HCT116 (cell line): Measurements from ENCODE around the gene LDB2. TPM values are rescaled to one million over a fixed set of nuclear protein-coding genes. Genes with fewer than 3 reads are reported as not detected.

Experiments used
- ATAC-seq: fragments of 200-7000 bp; cut with Tn5 transposase; 2 replicates; pipeline ENCODE4 v1.9.1; 2020; ENCODE audit warnings: mild to moderate bottlenecking, moderate library complexity
- BruUV-seq: library from RNA; stranded (reverse); fragments of 400-500 nt; replicated peaks from 2 replicates; lab custom pipeline; 2021; lab: Mats Ljungman, UMichigan
- CTCF ChIA-PET: fragments of 300-600 bp; sonication (Branson Sonifier 250); formaldehyde crosslinking; loops from one replicate; lab custom pipeline; 2021; ENCODE audit warnings: antibody characterized with exemption; lab: Charles Lee
- POLR2A ChIA-PET: fragments of 300-600, 350-600 bp; sonication (Branson Sonifier 250); formaldehyde crosslinking; loops from one replicate; lab custom pipeline; 2021; ENCODE audit warnings: antibody characterized with exemption; lab: Charles Lee
- RAD21 ChIA-PET, 2 experiments: fragments of 300-600 bp; sonication (Branson Sonifier 250); formaldehyde crosslinking; loops; one replicate each; lab custom pipeline; 2023; ENCODE audit warnings: low total read pairs in 2 of 2; ENCODE audit not compliant: uncharacterized antibody in 2 of 2, unreplicated experiment in 2 of 2, low non-redundant PET in 1 of 2; lab: Charles Lee
- DNase-seq: peaks from one replicate; pipeline ENCODE4 v3.0.0-alpha.2; 2010; ENCODE audit warnings: low read depth, low spot score
- H2AFZ ChIP-seq: fragments of 200-600 bp; shearing (Covaris generic), sonication (generic); 2 replicates; pipeline ENCODE4 v1.6.1; 2017; ENCODE audit warnings: low read depth, mixed run types, mixed read lengths, antibody characterized with exemption, low read length; ENCODE audit not compliant: poor library complexity, severe bottlenecking
- H3K27ac ChIP-seq: 2 replicates; pipeline ENCODE4 v1.5.1; 2012; ENCODE audit warnings: low read depth, low read length
- H3K27me3 ChIP-seq: fragments of 200-600 bp; sonication (generic); 2 replicates; pipeline ENCODE4 v1.6.1; 2016; ENCODE audit warnings: mixed run types, low read length, mixed read lengths; ENCODE audit not compliant: insufficient read depth
- H3K36me3 ChIP-seq, 2 experiments: fragments of 200-500 bp in 1 of 2; fragments of 200-600 bp in 1 of 2; sonication (Bioruptor generic) in 1 of 2; sonication (generic) in 1 of 2; 2 replicates each; pipeline versions ENCODE4 v1.5.1 to v1.6.1; 2014 to 2016; ENCODE audit warnings: low read length in 2 of 2, inconsistent platforms in 1 of 2, mixed read lengths in 1 of 2, mixed run types in 1 of 2; ENCODE audit not compliant: insufficient read depth in 2 of 2, control insufficient read depth in 1 of 2
- H3K4me1 ChIP-seq, 2 experiments: fragments of 200-600 bp in 1 of 2; sonication (generic) in 1 of 2; 2 replicates each; pipeline versions ENCODE4 v1.5.1 to v1.6.1; 2012 to 2017; ENCODE audit warnings: low read length in 2 of 2, inconsistent platforms in 1 of 2, mild to moderate bottlenecking in 1 of 2, mixed read lengths in 1 of 2, mixed run types in 1 of 2, moderate library complexity in 1 of 2; ENCODE audit not compliant: insufficient read depth in 2 of 2, control insufficient read depth in 1 of 2
- H3K4me2 ChIP-seq: fragments of 200-600 bp; sonication (generic); 2 replicates; pipeline ENCODE4 v1.6.1; 2017; ENCODE audit warnings: mixed run types, low read length, mixed read lengths
- H3K4me3 ChIP-seq, 2 experiments: fragments of 200-600 bp in 1 of 2; sonication (generic) in 1 of 2; replicated peaks in 1 of 2; 2 replicates each; pipeline ENCODE4 v1.5.1; 2011 to 2016; ENCODE audit warnings: low read length in 2 of 2, control low read depth in 1 of 2, low read depth in 1 of 2, mild to moderate bottlenecking in 1 of 2, mixed read lengths in 1 of 2, mixed run types in 1 of 2
- H3K79me2 ChIP-seq: fragments of 200-600 bp; sonication (generic); 2 replicates; pipeline ENCODE4 v1.6.1; 2017; ENCODE audit warnings: mild to moderate bottlenecking, mixed run types, low read length, moderate library complexity, mixed read lengths; ENCODE audit not compliant: insufficient read depth
- H3K9ac ChIP-seq: fragments of 200-600 bp; sonication (generic); 2 replicates; pipeline ENCODE4 v1.6.1; 2016; ENCODE audit warnings: low read length, mixed read lengths
- H3K9me2 ChIP-seq: fragments of 200-600 bp; sonication (generic), shearing (Covaris generic); 2 replicates; pipeline ENCODE4 v1.6.1; 2017; ENCODE audit warnings: mixed run types, mild to moderate bottlenecking, moderate library complexity; ENCODE audit not compliant: insufficient read depth
- H3K9me3 ChIP-seq, 2 experiments: fragments of 200-500 bp in 1 of 2; fragments of 200-600 bp in 1 of 2; sonication (Bioruptor generic) in 1 of 2; sonication (generic) in 1 of 2; 2 replicates each; pipeline ENCODE4 v1.6.1; 2014 to 2017; ENCODE audit warnings: low read length in 2 of 2, mixed read lengths in 2 of 2, inconsistent platforms in 1 of 2, low read depth in 1 of 2, mild to moderate bottlenecking in 1 of 2, mixed run types in 1 of 2, moderate library complexity in 1 of 2; ENCODE audit not compliant: control insufficient read depth in 1 of 2, insufficient read depth in 1 of 2
- H4K20me1 ChIP-seq: fragments of 200-600 bp; sonication (generic), shearing (Covaris generic); 2 replicates; pipeline ENCODE4 v1.6.1; 2017; ENCODE audit warnings: mixed run types, mild to moderate bottlenecking, moderate library complexity; ENCODE audit not compliant: insufficient read depth
- ATF3 ChIP-seq: IDR thresholded peaks from 2 replicates; pipeline ENCODE4 v1.6.1; 2012
- CBX3 ChIP-seq: IDR thresholded peaks from 2 replicates; pipeline ENCODE4 v1.6.1; 2012; ENCODE audit warnings: low read depth
- CEBPB ChIP-seq: IDR thresholded peaks from 2 replicates; pipeline ENCODE4 v1.6.1; 2012; ENCODE audit warnings: low read depth
- CTCF ChIP-seq, 3 experiments: fragments of 200-600 bp in 1 of 3; sonication (generic) in 1 of 3; IDR thresholded peaks in 2 of 3; conservative IDR thresholded peaks in 1 of 3; 2 replicates each; pipeline ENCODE4 v1.5.1; 2012 to 2017; ENCODE audit warnings: low read depth in 2 of 3, low read length in 2 of 3, antibody characterized with exemption in 1 of 3, borderline replicate concordance in 1 of 3, control low read depth in 1 of 3, mild to moderate bottlenecking in 1 of 3, mixed read lengths in 1 of 3, mixed run types in 1 of 3, moderate library complexity in 1 of 3; ENCODE audit not compliant: insufficient read depth in 1 of 3
- EGR1 ChIP-seq: IDR thresholded peaks from 2 replicates; pipeline ENCODE4 v1.6.1; 2012; ENCODE audit warnings: low read depth
- ELF1 ChIP-seq: IDR thresholded peaks from 2 replicates; pipeline ENCODE4 v1.6.1; 2012; ENCODE audit warnings: low read depth, borderline replicate concordance
- EZH2 ChIP-seq: fragments of 200-600 bp; sonication (generic); IDR thresholded peaks from 2 replicates; pipeline ENCODE4 v1.6.1; 2017; ENCODE audit warnings: antibody characterized with exemption, mixed run types
- EZH2phosphoT487 ChIP-seq: fragments of 200-600 bp; IDR thresholded peaks from 2 replicates; pipeline ENCODE4 v1.6.1; 2018; ENCODE audit warnings: antibody characterized with exemption, borderline replicate concordance
- JUND ChIP-seq: IDR thresholded peaks from 2 replicates; pipeline ENCODE4 v1.6.1; 2012
- POLR2A ChIP-seq: IDR thresholded peaks from 2 replicates; pipeline ENCODE4 v1.7.0; 2011; ENCODE audit warnings: borderline replicate concordance; ENCODE audit not compliant: insufficient read depth, insufficient read length; ENCODE audit errors: extremely low read depth
- POLR2AphosphoS5 ChIP-seq: IDR thresholded peaks from 2 replicates; pipeline ENCODE4 v1.6.1; 2011; ENCODE audit warnings: mild to moderate bottlenecking, low read depth, low read length, moderate library complexity
- RAD21 ChIP-seq: IDR thresholded peaks from 2 replicates; pipeline ENCODE4 v1.6.1; 2012; ENCODE audit warnings: low read depth, mild to moderate bottlenecking
- SIN3A ChIP-seq: IDR thresholded peaks from 2 replicates; pipeline ENCODE4 v1.6.1; 2012; ENCODE audit warnings: low read depth
- SP1 ChIP-seq: IDR thresholded peaks from 2 replicates; pipeline ENCODE4 v1.6.1; 2012; ENCODE audit warnings: low read depth
- SRF ChIP-seq: IDR thresholded peaks from 2 replicates; pipeline ENCODE4 v1.6.1; 2012; ENCODE audit warnings: low read depth
- TCF7L2 ChIP-seq: IDR thresholded peaks from 2 replicates; pipeline ENCODE4 v1.7.0; 2011; ENCODE audit warnings: borderline replicate concordance, inconsistent platforms; ENCODE audit not compliant: insufficient read depth, insufficient read length; ENCODE audit errors: extremely low read depth
- YY1 ChIP-seq: IDR thresholded peaks from 2 replicates; pipeline ENCODE4 v1.6.1; 2011; ENCODE audit warnings: low read length, low read depth, moderate library complexity, mild to moderate bottlenecking; ENCODE audit not compliant: insufficient replicate concordance; ENCODE audit errors: extremely low read depth
- ZBTB33 ChIP-seq: IDR thresholded peaks from 2 replicates; pipeline ENCODE4 v1.6.1; 2011; ENCODE audit warnings: mild to moderate bottlenecking, low read length, moderate library complexity; ENCODE audit not compliant: insufficient replicate concordance; ENCODE audit errors: extremely low read depth
- intact Hi-C: fragments of 100-400 bp; cut with micrococcal nuclease; formaldehyde crosslinking; loops from 2 replicates; pipeline ENCODE4 v1.10.0; 2022
- total RNA-seq: library from RNA; stranded (reverse); gene quantifications from one replicate; pipeline ENCODE4 v1.2.1, GENCODE V29; 2021; ENCODE audit not compliant: unreplicated experiment
- TF ChIP-seq, protein P1 (sequence below): IDR thresholded peaks from 2 replicates; pipeline ENCODE4 v1.6.1; 2012
- TF ChIP-seq, protein P2 (sequence below): IDR thresholded peaks from 2 replicates; pipeline ENCODE4 v1.6.1; 2012; ENCODE audit warnings: low read depth

LDB2 gene
- total RNA-seq, 1 experiment from 2014 or later = 0.12 TPM

DNA sequence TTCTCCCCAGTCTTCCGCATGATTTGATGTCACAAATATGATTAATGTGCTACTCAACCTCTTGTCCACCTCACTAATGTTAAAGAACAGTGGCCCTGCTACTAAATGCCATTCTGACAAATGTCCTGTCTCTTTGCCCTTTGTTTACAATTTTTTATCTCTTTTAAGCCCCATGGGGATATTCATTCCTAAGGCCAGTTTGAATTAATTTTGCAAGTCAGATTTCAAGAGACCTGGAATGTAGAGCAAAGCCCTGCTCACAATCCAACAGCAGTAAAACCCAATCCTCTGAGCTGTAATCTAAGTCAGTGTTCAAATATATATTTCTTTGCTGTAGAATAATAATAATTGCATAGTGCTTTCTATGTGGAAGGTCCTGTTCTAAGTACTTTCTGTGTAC is 81.2 kb downstream of the LDB2 start:
- Histone ChIP-seq H3K4me2 (no peak overlapping the region), H3K27ac (no peak overlapping the region), H2AFZ (no peak overlapping the region), H3K79me2 (no peaks in the 10 kb centered on the region), H3K4me1 (no peaks in the 10 kb centered on the region), H4K20me1 (no peaks in the 10 kb centered on the region), H3K9ac (no peak overlapping the region), H3K36me3 (no peaks in the 10 kb centered on the region), H3K9me2 (no peaks in the 10 kb centered on the region), H3K9me3 (no peaks in the 10 kb centered on the region), H3K4me3 (no peak overlapping the region), H3K27me3 (no peaks in the 10 kb centered on the region)
- ATAC-seq (no peak), DNase-seq (no peak)
- ChIA-PET POLR2A (no interaction called here), RAD21 (no interaction called here), CTCF (no interaction called here)
- no TSS peak for BruUV-seq
- intact Hi-C loops = no loop called here
- TF ChIP-seq ZBTB33 = no peak
- no peak for TF ChIP-seq CBX3
- TF ChIP-seq ELF1 = no peak
- TF ChIP-seq, protein P1, sequence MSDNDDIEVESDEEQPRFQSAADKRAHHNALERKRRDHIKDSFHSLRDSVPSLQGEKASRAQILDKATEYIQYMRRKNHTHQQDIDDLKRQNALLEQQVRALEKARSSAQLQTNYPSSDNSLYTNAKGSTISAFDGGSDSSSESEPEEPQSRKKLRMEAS = no peak
- TF ChIP-seq POLR2A = no peak
- TF ChIP-seq JUND = no peak
- no peak for TF ChIP-seq EGR1
- no peak for TF ChIP-seq CEBPB
- TF ChIP-seq TCF7L2 = no peak
- no peak for TF ChIP-seq POLR2AphosphoS5
- TF ChIP-seq CTCF (IDR thresholded peaks at IDR 0.05 in 2 of 3, conservative IDR thresholded peaks at IDR 0.05 in 1 of 3; ENCODE audit: borderline replicate concordance in 1 of 3, insufficient read depth in 1 of 3, low read depth in 2 of 3, low read length in 2 of 3) = no peak
- TF ChIP-seq, protein P2, sequence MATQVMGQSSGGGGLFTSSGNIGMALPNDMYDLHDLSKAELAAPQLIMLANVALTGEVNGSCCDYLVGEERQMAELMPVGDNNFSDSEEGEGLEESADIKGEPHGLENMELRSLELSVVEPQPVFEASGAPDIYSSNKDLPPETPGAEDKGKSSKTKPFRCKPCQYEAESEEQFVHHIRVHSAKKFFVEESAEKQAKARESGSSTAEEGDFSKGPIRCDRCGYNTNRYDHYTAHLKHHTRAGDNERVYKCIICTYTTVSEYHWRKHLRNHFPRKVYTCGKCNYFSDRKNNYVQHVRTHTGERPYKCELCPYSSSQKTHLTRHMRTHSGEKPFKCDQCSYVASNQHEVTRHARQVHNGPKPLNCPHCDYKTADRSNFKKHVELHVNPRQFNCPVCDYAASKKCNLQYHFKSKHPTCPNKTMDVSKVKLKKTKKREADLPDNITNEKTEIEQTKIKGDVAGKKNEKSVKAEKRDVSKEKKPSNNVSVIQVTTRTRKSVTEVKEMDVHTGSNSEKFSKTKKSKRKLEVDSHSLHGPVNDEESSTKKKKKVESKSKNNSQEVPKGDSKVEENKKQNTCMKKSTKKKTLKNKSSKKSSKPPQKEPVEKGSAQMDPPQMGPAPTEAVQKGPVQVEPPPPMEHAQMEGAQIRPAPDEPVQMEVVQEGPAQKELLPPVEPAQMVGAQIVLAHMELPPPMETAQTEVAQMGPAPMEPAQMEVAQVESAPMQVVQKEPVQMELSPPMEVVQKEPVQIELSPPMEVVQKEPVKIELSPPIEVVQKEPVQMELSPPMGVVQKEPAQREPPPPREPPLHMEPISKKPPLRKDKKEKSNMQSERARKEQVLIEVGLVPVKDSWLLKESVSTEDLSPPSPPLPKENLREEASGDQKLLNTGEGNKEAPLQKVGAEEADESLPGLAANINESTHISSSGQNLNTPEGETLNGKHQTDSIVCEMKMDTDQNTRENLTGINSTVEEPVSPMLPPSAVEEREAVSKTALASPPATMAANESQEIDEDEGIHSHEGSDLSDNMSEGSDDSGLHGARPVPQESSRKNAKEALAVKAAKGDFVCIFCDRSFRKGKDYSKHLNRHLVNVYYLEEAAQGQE = no peak
- no peak for TF ChIP-seq YY1
- TF ChIP-seq SIN3A = no peak
- no peak for TF ChIP-seq RAD21
- TF ChIP-seq EZH2 = no peak
- no peak for TF ChIP-seq SP1
- no peak for TF ChIP-seq EZH2phosphoT487
- TF ChIP-seq ATF3 = no peak
- TF ChIP-seq SRF = no peak
- TF ChIP-seq, all 23 proteins: peak for 0
